ENCODE data around the gene RBMS3.

Gene RBMS3

DNA sequence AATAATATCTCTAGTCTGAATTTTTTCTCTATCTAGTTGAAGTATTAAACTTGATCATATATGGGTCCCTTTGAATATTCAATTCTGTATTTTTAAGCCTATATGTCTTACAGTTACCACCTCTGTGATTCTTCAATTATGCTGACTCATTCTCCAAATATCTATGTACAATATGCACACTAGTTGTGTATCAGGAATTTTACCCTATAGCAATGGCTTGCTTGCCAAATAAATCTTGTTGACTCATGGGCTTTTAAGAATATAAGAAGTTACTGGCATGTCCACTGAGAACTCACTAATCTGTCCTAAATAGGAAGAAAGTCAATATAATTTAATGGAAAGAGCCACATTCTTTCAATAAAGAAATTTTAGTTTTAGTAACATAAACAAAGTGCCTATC, 656.3 kb downstream of the RBMS3 start:
- TF ChIP-seq, protein P1, sequence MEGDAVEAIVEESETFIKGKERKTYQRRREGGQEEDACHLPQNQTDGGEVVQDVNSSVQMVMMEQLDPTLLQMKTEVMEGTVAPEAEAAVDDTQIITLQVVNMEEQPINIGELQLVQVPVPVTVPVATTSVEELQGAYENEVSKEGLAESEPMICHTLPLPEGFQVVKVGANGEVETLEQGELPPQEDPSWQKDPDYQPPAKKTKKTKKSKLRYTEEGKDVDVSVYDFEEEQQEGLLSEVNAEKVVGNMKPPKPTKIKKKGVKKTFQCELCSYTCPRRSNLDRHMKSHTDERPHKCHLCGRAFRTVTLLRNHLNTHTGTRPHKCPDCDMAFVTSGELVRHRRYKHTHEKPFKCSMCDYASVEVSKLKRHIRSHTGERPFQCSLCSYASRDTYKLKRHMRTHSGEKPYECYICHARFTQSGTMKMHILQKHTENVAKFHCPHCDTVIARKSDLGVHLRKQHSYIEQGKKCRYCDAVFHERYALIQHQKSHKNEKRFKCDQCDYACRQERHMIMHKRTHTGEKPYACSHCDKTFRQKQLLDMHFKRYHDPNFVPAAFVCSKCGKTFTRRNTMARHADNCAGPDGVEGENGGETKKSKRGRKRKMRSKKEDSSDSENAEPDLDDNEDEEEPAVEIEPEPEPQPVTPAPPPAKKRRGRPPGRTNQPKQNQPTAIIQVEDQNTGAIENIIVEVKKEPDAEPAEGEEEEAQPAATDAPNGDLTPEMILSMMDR (IDR thresholded peaks at IDR 0.05; ENCODE audit: control insufficient read depth, extremely low read depth, insufficient read depth) = no peak
- DNase-seq (ENCODE audit: low read depth) = peak; percentile 85

GRCh38 chr3:29940759-29941323, 660.0 kb downstream of the RBMS3 start:
- no peak for DNase-seq (ENCODE audit: low read depth)
- TF ChIP-seq, protein P1 (IDR thresholded peaks at IDR 0.05; ENCODE audit: control insufficient read depth, extremely low read depth, insufficient read depth) = no peak
- H3K4me3 ChIP-seq (ENCODE audit: low read depth, low read length) = no peak overlapping the region

More for the DNA sequence above, 656.3 kb downstream of the RBMS3 start:
- no peak overlapping the region for H3K4me3 ChIP-seq (ENCODE audit: low read depth, low read length)

DNA sequence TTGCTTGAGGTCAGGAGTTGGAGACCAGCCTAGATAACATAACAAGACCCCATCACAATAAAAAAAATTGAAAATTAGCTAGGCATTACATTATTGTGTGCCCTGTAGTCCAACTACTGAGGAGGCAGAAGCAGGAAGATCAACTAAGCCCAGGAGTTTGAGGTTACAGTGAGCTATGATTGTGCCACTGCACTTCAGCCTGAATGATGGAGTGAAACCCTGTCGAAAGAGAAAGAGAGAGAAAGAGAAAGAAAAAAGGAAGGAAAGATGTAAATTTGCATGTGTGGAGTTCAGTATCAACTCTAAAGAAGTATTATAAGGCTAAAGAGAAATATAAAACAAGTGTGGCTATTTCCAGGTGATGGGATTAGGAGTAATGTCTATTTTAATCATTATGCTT, 661.4 kb downstream of the RBMS3 start:
- TF ChIP-seq, protein P1 (IDR thresholded peaks at IDR 0.05; ENCODE audit: control insufficient read depth, extremely low read depth, insufficient read depth) = no peak
- no peak overlapping the region for H3K4me3 ChIP-seq (ENCODE audit: low read depth, low read length)
- DNase-seq (ENCODE audit: low read depth) = no peak

- H3K4me3 ChIP-seq (ENCODE audit: low read depth, low read length) = no peak overlapping the region
- TF ChIP-seq, protein P1 (IDR thresholded peaks at IDR 0.05; ENCODE audit: control insufficient read depth, extremely low read depth, insufficient read depth) = no peak
- no peak for DNase-seq (ENCODE audit: low read depth)
These were observed 668.3 kb downstream of the RBMS3 start for GRCh38 chr3:29949131-29949530.

DNA sequence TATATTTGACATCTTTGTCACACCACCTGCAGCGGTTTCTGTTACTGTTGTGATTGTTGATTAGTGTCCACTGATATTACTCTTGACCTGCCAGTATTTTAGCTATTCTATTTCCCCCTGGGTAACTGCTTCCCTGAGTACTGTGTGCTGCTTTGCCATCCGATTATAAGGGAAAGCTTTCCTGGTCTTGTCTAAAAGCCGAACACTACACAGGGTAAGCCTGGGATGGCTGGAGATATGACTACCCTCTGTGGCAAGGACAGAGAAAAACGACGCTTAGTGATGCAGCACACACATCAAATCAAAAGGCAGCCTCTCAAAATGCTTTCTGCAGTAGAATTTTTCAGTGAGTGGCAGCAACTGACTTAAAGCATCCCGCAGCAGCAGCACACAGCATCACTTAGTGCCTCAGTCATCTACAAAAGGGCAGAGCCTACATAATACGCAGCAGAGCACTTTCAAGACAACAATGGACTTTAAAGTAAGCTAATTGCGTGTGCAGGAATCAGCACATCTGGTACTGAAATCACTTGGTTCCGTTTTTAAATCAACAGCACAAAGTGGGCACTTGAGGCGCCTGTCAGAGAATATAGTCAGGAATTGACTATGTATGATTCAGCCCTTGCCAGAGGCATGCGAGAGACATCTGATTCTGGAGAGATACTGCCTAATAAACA, 669.2 kb downstream of the RBMS3 start:
- no peak overlapping the region for H3K4me3 ChIP-seq (ENCODE audit: low read depth, low read length)
- DNase-seq (ENCODE audit: low read depth) = no peak
- TF ChIP-seq, protein P1 (IDR thresholded peaks at IDR 0.05; ENCODE audit: control insufficient read depth, extremely low read depth, insufficient read depth) = no peak

DNA sequence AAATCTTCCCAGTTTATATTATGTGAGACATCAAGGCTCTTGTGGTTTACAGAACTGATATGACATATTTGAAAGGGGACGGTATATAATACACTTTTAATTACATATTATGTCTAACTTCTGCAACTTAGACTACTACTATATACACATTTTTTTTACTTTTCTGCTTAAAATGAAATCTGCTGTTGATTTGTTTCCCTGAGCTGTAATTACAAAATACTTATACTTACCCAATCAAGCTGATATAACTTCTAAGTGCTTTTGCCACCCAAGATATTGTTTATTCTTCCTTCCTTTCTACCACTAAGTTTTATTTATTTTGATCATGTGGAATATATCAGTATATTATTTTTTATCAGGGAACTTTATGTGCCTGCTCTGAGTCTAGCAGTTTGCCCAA, 671.6 kb downstream of the RBMS3 start:
- TF ChIP-seq, protein P1 (IDR thresholded peaks at IDR 0.05; ENCODE audit: control insufficient read depth, extremely low read depth, insufficient read depth) = no peak
- DNase-seq (ENCODE audit: low read depth) = no peak
- no peak overlapping the region for H3K4me3 ChIP-seq (ENCODE audit: low read depth, low read length)

DNA sequence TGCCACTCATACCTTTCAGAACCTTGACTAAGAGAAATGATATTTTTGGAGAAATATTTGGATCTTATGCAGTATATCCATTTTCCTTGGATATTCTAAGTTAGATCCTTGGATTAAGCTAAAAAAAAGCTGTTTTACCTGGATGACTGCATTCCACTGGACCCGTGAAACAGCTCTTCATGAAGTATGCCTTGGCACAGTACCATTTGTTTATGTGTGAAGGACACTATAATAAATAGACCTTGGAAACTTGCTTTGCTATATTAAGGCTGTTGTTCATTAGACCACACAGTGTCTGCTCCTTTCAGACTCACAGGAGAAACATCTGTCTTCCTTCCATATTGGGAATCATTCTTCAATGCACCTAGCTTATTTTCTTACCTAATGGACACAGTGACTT, 674.5 kb downstream of the RBMS3 start:
- no peak overlapping the region for H3K4me3 ChIP-seq (ENCODE audit: low read depth, low read length)
- TF ChIP-seq, protein P1 (IDR thresholded peaks at IDR 0.05; ENCODE audit: control insufficient read depth, extremely low read depth, insufficient read depth) = no peak
- peak; percentile 46 for DNase-seq (ENCODE audit: low read depth)

Measured in LNCaP clone FGC (cell line).